ENCODE results near the gene TOP3B.

- TF ChIP-seq GATA3 (IDR thresholded peaks at IDR 0.05; ENCODE audit: low read depth, low read length) (no peak), GATA2 (IDR thresholded peaks at IDR 0.05; ENCODE audit: low read depth, low read length) (no peak)
These were observed 14.0 kb downstream of the TOP3B start for GRCh38 chr22:21968452-21969129.
